Activated CD4-positive, alpha-beta T cell treated with anti-CD3 and anti-CD28 coated beads for 36 hours (primary cell): ENCODE measurements around the gene CALHM6. TPM values are rescaled to one million over a fixed set of nuclear protein-coding genes. Genes with fewer than 3 reads are reported as not detected.

Source experiments
- ATAC-seq: fragments of 200-7000 bp; cut with Tn5 transposase; one replicate; pipeline ENCODE4 v1.10.0; 2021; ENCODE audit warnings: mild to moderate bottlenecking, moderate library complexity
- CTCF ChIA-PET: fragments of 350-600 bp; sonication (Branson Sonifier 250); formaldehyde crosslinking; loops from one replicate; lab custom pipeline; 2021; ENCODE audit warnings: antibody characterized with exemption; lab: Charles Lee
- POLR2A ChIA-PET: fragments of 350-600 bp; sonication (Branson Sonifier 250); formaldehyde crosslinking; loops from one replicate; lab custom pipeline; 2021; ENCODE audit warnings: antibody characterized with exemption, inconsistent platforms; lab: Charles Lee
- DNase-seq: peaks from one replicate; pipeline ENCODE4 v3.0.0-alpha.2; 2020
- H3K27ac Mint-ChIP-seq: one replicate; pipeline ENCODE4 v1.8.0; 2021; ENCODE audit warnings: mixed read lengths
- H3K27me3 Mint-ChIP-seq: one replicate; pipeline ENCODE4 v1.8.0; 2021; ENCODE audit warnings: mixed read lengths
- H3K36me3 Mint-ChIP-seq: one replicate; pipeline ENCODE4 v1.8.0; 2021; ENCODE audit warnings: low read depth, mixed read lengths
- H3K4me1 Mint-ChIP-seq: one replicate; pipeline ENCODE4 v1.8.0; 2021; ENCODE audit warnings: mixed read lengths
- H3K4me3 Mint-ChIP-seq: one replicate; pipeline ENCODE4 v1.8.0; 2021; ENCODE audit warnings: mild to moderate bottlenecking, moderate library complexity, mixed read lengths
- H3K9me3 Mint-ChIP-seq: one replicate; pipeline ENCODE4 v1.8.0; 2021; ENCODE audit warnings: low read depth, mixed read lengths
- intact Hi-C, 2 experiments: fragments of 100-400 bp; cut with DNase I in 1 of 2; cut with micrococcal nuclease in 1 of 2; formaldehyde crosslinking; loops; one replicate each; pipeline versions ENCODE4 v1.14.2 to v1.15.1; 2022 to 2024; cut with DNase I, micrococcal nuclease
- total RNA-seq, 2 experiments: library from RNA; stranded (reverse); gene quantifications; one replicate each; pipeline ENCODE4 v1.2.3, GENCODE V29; 2021

Gene CALHM6
- total RNA-seq, 2 experiments from 2014 or later: 7.1 to 10.0 TPM

GRCh38 chr6:116511424-116512110, 50.4 kb downstream of the CALHM6 start, which contains the start of gene CALHM5:
Gene CALHM5, plus strand, starts transcription at chr6:116511639. Its CDS starts 58 bp downstream, at chr6:116511697.
- no peaks in the 10 kb centered on the region for H3K36me3 Mint-ChIP-seq
- H3K4me1 Mint-ChIP-seq: no peaks in the 10 kb centered on the region
- H3K4me3 Mint-ChIP-seq: no peak within 1 kb of the TSS
- ChIA-PET POLR2A (no interaction called here), CTCF (interaction anchor here (1.1 kb wide), 1 partner anchor 21 kb away, joined by 3 read pairs; no protein-coding TSS in a partner anchor)
- H3K27ac Mint-ChIP-seq: no peak within 1 kb of the TSS
- intact Hi-C loops: no loop called here
- no peaks in the 10 kb centered on the region for H3K27me3 Mint-ChIP-seq
- peaks cover 3% of the 10 kb centered on the region for H3K9me3 Mint-ChIP-seq
- DNase-seq: no peak
- ATAC-seq: no peak

GRCh38 chr6:116512111-116512559, 51.0 kb downstream of the CALHM6 start:
- no peak for ATAC-seq
- H3K27ac Mint-ChIP-seq: no peak overlapping the region
- H3K4me3 Mint-ChIP-seq: no peak overlapping the region
- H3K9me3 Mint-ChIP-seq: peaks cover 3% of the 10 kb centered on the region
- no peak for DNase-seq
- H3K27me3 Mint-ChIP-seq: no peaks in the 10 kb centered on the region
- CTCF ChIA-PET: interaction anchor here (0.6 to 2.1 kb wide), 4 partner anchors 21 to 302 kb away, joined by 3 to 9 read pairs (median 4); no protein-coding TSS in a partner anchor
- intact Hi-C loops: no loop called here
- no peaks in the 10 kb centered on the region for H3K4me1 Mint-ChIP-seq
- no peaks in the 10 kb centered on the region for H3K36me3 Mint-ChIP-seq
- POLR2A ChIA-PET: no interaction called here

GRCh38 chr6:116512734-116513133, 51.6 kb downstream of the CALHM6 start:
- Mint-ChIP-seq H3K4me1 (no peaks in the 10 kb centered on the region), H3K36me3 (no peaks in the 10 kb centered on the region), H3K27me3 (no peaks in the 10 kb centered on the region), H3K4me3 (no peak overlapping the region), H3K9me3 (peaks cover 3% of the 10 kb centered on the region), H3K27ac (no peak overlapping the region)
- ChIA-PET CTCF (interaction anchor here (0.6 to 2.1 kb wide), 5 partner anchors 10 to 302 kb away, joined by 3 to 9 read pairs (median 4); no protein-coding TSS in a partner anchor), POLR2A (no interaction called here)
- DNase-seq (no peak), ATAC-seq (no peak)
- intact Hi-C loops: no loop called here

Other genes starting within 250 kb of the CALHM6 start
- gene TSPYL4, start 207.3 kb upstream of the CALHM6 start, total RNA-seq: 10 to 100 TPM in 1 of 2 experiments, 1 to 10 TPM in 1; 9.4 to 10.8 TPM
- 10 to 100 TPM; 37.5 to 38.2 TPM for gene TSPYL1, start 181.4 kb upstream of the CALHM6 start, total RNA-seq
- 1 to 10 TPM; 5.6 TPM for gene DSE, start 90.4 kb upstream of the CALHM6 start, total RNA-seq
- not detected for gene CALHM5, start 50.3 kb downstream of the CALHM6 start, total RNA-seq
- gene TRAPPC3L, start 84.3 kb downstream of the CALHM6 start, total RNA-seq: not detected
- gene CALHM4, start 92.4 kb downstream of the CALHM6 start, total RNA-seq: not detected
- gene RWDD1, start 110.1 kb downstream of the CALHM6 start, total RNA-seq: 10 to 100 TPM; 40.0 to 65.4 TPM
- under 1 TPM in 1 of 2 experiments, not detected in 1; 0.11 TPM for gene RSPH4A, start 155.1 kb downstream of the CALHM6 start, total RNA-seq
- gene ZUP1, start 207.4 kb downstream of the CALHM6 start, total RNA-seq: 10 to 100 TPM; 22.6 to 25.5 TPM
- 10 to 100 TPM; 10.4 to 13.6 TPM for gene KPNA5, start 219.8 kb downstream of the CALHM6 start, total RNA-seq